SK-N-SH treated with all-trans-retinoic acid at 6 μM for 48 hours (cell line): ENCODE data around the gene RFX4.
A peak's percentile ranks its signal among the peaks of the same experiment; 100 is the strongest.

Source experiments
- ATAC-seq: fragments of 200-7000 bp; cut with Tn5 transposase; 3 replicates; pipeline ENCODE4 v1.9.1; 2020; ENCODE audit warnings: mild to moderate bottlenecking, moderate library complexity
- ARNTL ChIP-seq: fragments of 450-650 bp; formaldehyde crosslinking; IDR thresholded peaks from 2 replicates; pipeline ENCODE4 v1.5.0; 2020; ENCODE audit warnings: low read depth, mild to moderate bottlenecking, moderate library complexity, borderline replicate concordance
- BACH2 ChIP-seq: fragments of 250-450 bp; sonication (Bioruptor Pico); IDR thresholded peaks from 2 replicates; pipeline ENCODE4 v1.9.0; 2021; ENCODE audit warnings: mild to moderate bottlenecking, borderline replicate concordance
- CSRNP3 ChIP-seq: fragments of 250-450 bp; sonication (Bioruptor Pico); IDR thresholded peaks from 2 replicates; pipeline ENCODE4 v1.5.1; 2021; ENCODE audit warnings: mild to moderate bottlenecking, moderate library complexity
- ESRRG ChIP-seq: fragments of 250-450 bp; sonication (Bioruptor Pico); IDR thresholded peaks from 2 replicates; pipeline ENCODE4 v1.6.1; 2021; ENCODE audit warnings: mild to moderate bottlenecking
- GLIS3 ChIP-seq: fragments of 250-450 bp; sonication (Bioruptor Pico); IDR thresholded peaks from 2 replicates; pipeline ENCODE4 v1.5.0; 2020; ENCODE audit warnings: mild to moderate bottlenecking, moderate library complexity
- ISL1 ChIP-seq: fragments of 250-450 bp; sonication (Bioruptor Pico); IDR thresholded peaks from 2 replicates; pipeline ENCODE4 v2.1.2; 2022; ENCODE audit warnings: mild to moderate bottlenecking, moderate library complexity
- OSR1 ChIP-seq: fragments of 250-450 bp; sonication (Bioruptor Pico); IDR thresholded peaks from 2 replicates; pipeline ENCODE4 v1.8.0; 2022; ENCODE audit warnings: moderate library complexity, mild to moderate bottlenecking, inconsistent platforms
- PATZ1 ChIP-seq: fragments of 250-450 bp; sonication (Bioruptor Pico); IDR thresholded peaks from 2 replicates; pipeline ENCODE4 v1.8.0; 2020; ENCODE audit warnings: mild to moderate bottlenecking, moderate library complexity, borderline replicate concordance
- PPARA ChIP-seq: fragments of 250-450 bp; sonication (Bioruptor Pico); IDR thresholded peaks from 2 replicates; pipeline ENCODE4 v1.5.0; 2020; ENCODE audit warnings: mild to moderate bottlenecking, borderline replicate concordance
- RARB ChIP-seq: fragments of 250-450 bp; sonication (Bioruptor Pico); IDR thresholded peaks from 2 replicates; pipeline ENCODE4 v1.8.0; 2021; ENCODE audit warnings: mild to moderate bottlenecking, moderate library complexity
- SNAI2 ChIP-seq: fragments of 250-450 bp; sonication (Bioruptor Pico); IDR thresholded peaks from 2 replicates; pipeline ENCODE4 v1.5.0; 2020; ENCODE audit warnings: mild to moderate bottlenecking, moderate library complexity
- TCF4 ChIP-seq: fragments of 250-450 bp; sonication (Bioruptor Pico); IDR thresholded peaks from 2 replicates; pipeline ENCODE4 v1.8.0; 2021; ENCODE audit warnings: mild to moderate bottlenecking, moderate library complexity, borderline replicate concordance
- TOX ChIP-seq: fragments of 250-450 bp; sonication (Bioruptor Pico); IDR thresholded peaks from 2 replicates; pipeline ENCODE4 v1.8.0; 2021; ENCODE audit warnings: mild to moderate bottlenecking, moderate library complexity, borderline replicate concordance
- ZC3H10 ChIP-seq: fragments of 250-450 bp; sonication (Bioruptor Pico); IDR thresholded peaks from 2 replicates; pipeline ENCODE4 v1.5.1; 2021; ENCODE audit warnings: mild to moderate bottlenecking, moderate library complexity
- ZFP30 ChIP-seq: fragments of 450-650 bp; formaldehyde crosslinking; IDR thresholded peaks from 2 replicates; pipeline ENCODE4 v1.5.0; 2022; ENCODE audit warnings: mild to moderate bottlenecking, moderate library complexity
- ZNF70 ChIP-seq: fragments of 450-650 bp; formaldehyde crosslinking; IDR thresholded peaks from 2 replicates; pipeline ENCODE4 v1.5.0; 2020; ENCODE audit warnings: mild to moderate bottlenecking, moderate library complexity
- TF ChIP-seq, protein P1 (sequence below): fragments of 250-450 bp; sonication (Bioruptor Pico); IDR thresholded peaks from 2 replicates; pipeline ENCODE4 v1.5.0; 2020; ENCODE audit warnings: mild to moderate bottlenecking, moderate library complexity
- TF ChIP-seq, protein P2 (sequence below): fragments of 250-450 bp; sonication (Bioruptor Pico); IDR thresholded peaks from 2 replicates; pipeline ENCODE4 v1.8.0; 2021; ENCODE audit warnings: low read depth, mild to moderate bottlenecking, moderate library complexity, borderline replicate concordance

RFX4 gene

DNA sequence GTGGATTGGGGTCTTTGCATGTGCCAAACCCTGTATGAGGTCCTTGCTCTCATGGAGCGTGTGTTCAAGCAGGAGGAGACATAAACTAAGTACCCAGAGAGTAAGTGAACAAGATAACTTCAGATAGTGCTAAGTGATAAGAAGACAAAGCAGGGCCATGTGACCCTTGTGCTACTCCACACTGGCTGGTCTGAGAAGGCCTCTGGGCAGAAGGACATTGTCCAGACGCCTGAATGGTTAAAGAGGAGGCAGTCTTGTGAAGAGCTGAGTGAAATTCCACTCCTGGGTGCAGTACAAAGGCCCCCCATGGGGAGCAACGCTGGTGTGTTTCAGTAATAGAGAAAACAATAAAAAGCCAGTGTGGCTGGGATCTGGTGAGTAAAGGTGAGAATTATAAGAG, 98.4 kb downstream of the RFX4 start:
- ATAC-seq, result no peak

GRCh38 chr12:106682594-106683234, 99.9 kb downstream of the RFX4 start:
- no peak for TF ChIP-seq BACH2 (CRISPR knock-in tag)
- peak; percentile 79 for ATAC-seq

More for the DNA sequence above, 98.4 kb downstream of the RFX4 start:
- TF ChIP-seq, protein P1, sequence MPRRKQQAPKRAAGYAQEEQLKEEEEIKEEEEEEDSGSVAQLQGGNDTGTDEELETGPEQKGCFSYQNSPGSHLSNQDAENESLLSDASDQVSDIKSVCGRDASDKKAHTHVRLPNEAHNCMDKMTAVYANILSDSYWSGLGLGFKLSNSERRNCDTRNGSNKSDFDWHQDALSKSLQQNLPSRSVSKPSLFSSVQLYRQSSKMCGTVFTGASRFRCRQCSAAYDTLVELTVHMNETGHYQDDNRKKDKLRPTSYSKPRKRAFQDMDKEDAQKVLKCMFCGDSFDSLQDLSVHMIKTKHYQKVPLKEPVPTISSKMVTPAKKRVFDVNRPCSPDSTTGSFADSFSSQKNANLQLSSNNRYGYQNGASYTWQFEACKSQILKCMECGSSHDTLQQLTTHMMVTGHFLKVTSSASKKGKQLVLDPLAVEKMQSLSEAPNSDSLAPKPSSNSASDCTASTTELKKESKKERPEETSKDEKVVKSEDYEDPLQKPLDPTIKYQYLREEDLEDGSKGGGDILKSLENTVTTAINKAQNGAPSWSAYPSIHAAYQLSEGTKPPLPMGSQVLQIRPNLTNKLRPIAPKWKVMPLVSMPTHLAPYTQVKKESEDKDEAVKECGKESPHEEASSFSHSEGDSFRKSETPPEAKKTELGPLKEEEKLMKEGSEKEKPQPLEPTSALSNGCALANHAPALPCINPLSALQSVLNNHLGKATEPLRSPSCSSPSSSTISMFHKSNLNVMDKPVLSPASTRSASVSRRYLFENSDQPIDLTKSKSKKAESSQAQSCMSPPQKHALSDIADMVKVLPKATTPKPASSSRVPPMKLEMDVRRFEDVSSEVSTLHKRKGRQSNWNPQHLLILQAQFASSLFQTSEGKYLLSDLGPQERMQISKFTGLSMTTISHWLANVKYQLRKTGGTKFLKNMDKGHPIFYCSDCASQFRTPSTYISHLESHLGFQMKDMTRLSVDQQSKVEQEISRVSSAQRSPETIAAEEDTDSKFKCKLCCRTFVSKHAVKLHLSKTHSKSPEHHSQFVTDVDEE (CRISPR knock-in tag), result no peak
- TF ChIP-seq SNAI2 (no peak), RARB (CRISPR knock-in tag) (no peak), OSR1 (CRISPR knock-in tag) (no peak), PPARA (CRISPR knock-in tag) (no peak), ZC3H10 (CRISPR knock-in tag) (no peak), CSRNP3 (CRISPR knock-in tag) (no peak), ESRRG (CRISPR knock-in tag) (no peak), ARNTL (CRISPR knock-in tag) (no peak), TCF4 (CRISPR knock-in tag) (no peak), TOX (CRISPR knock-in tag) (no peak), BACH2 (CRISPR knock-in tag) (no peak)

DNA sequence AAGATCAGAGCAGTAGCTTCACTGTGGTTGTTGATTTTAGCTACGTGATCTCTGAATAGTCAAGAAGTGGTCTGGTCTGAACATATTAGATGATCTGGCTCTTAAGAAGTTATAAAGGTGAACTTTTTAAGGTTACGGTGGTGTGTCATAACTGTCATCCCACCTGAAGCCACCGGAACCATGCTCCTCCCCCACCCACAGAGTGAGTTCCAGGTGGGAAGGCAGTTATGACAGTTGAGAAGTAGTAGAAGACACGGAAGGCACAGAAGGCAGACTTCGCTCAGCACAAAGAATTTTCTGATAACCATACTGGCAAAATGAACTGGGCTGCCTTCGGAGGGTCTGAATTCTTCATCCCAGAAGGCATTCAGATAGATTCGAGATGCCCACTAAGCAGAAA, 101.7 kb downstream of the RFX4 start:
- ATAC-seq, result no peak
- TF ChIP-seq CSRNP3 (CRISPR knock-in tag), result no peak
- TF ChIP-seq, protein P2, sequence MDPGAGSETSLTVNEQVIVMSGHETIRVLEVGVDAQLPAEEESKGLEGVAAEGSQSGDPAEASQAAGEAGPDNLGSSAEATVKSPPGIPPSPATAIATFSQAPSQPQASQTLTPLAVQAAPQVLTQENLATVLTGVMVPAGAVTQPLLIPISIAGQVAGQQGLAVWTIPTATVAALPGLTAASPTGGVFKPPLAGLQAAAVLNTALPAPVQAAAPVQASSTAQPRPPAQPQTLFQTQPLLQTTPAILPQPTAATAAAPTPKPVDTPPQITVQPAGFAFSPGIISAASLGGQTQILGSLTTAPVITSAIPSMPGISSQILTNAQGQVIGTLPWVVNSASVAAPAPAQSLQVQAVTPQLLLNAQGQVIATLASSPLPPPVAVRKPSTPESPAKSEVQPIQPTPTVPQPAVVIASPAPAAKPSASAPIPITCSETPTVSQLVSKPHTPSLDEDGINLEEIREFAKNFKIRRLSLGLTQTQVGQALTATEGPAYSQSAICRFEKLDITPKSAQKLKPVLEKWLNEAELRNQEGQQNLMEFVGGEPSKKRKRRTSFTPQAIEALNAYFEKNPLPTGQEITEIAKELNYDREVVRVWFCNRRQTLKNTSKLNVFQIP (CRISPR knock-in tag), result no peak
- no peak for TF ChIP-seq ZNF70 (CRISPR knock-in tag)
- no peak for TF ChIP-seq GLIS3 (CRISPR knock-in tag)
- TF ChIP-seq OSR1 (CRISPR knock-in tag), result no peak
- TF ChIP-seq ESRRG (CRISPR knock-in tag), result no peak

DNA sequence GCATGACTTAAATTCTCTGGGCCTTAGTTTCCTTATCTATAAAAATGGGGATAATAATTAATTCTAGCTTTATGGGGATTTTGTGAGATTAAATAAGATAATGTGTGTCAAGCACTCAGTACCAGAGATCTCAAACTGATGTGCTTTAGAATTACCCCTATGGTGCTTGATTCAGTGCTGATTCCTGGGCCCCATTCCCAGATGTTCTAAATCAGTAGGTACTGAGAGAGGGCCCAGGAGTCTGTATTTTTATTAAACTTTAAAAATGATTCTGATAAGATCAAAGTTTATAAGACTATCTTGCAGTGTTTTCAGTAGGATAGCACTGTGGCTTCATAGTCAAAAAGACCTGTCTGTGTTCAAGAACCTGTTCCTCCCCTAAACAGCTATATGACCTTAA, 102.6 kb downstream of the RFX4 start:
- no peak for TF ChIP-seq TCF4 (CRISPR knock-in tag)
- no peak for TF ChIP-seq SNAI2
- TF ChIP-seq ZFP30 (CRISPR knock-in tag), result no peak
- no peak for TF ChIP-seq ARNTL (CRISPR knock-in tag)
- TF ChIP-seq ZNF70 (CRISPR knock-in tag), result no peak
- TF ChIP-seq TOX (CRISPR knock-in tag), result no peak
- TF ChIP-seq ISL1, result no peak
- TF ChIP-seq PATZ1 (CRISPR knock-in tag), result no peak
- TF ChIP-seq, protein P2 (CRISPR knock-in tag), result no peak
- TF ChIP-seq BACH2 (CRISPR knock-in tag), result no peak
- no peak for TF ChIP-seq GLIS3 (CRISPR knock-in tag)
- TF ChIP-seq, protein P1 (CRISPR knock-in tag), result no peak
- no peak for TF ChIP-seq OSR1 (CRISPR knock-in tag)
- no peak for TF ChIP-seq ZC3H10 (CRISPR knock-in tag)
- ATAC-seq, result no peak
